Activated CD4-positive, alpha-beta memory T cell treated with anti-CD3 and anti-CD28 coated beads for 36 hours (primary cell): Measurements from ENCODE around the gene ABCF1. TPM values are rescaled to one million over a fixed set of nuclear protein-coding genes. Genes with fewer than 3 reads are reported as not detected.

Experiments
- CTCF ChIA-PET: fragments of 350-600 bp; sonication (Branson Sonifier 250); formaldehyde crosslinking; loops from one replicate; lab custom pipeline; 2021; ENCODE audit warnings: antibody characterized with exemption, inconsistent platforms; lab: Charles Lee
- POLR2A ChIA-PET: fragments of 350-600 bp; sonication (Branson Sonifier 250); formaldehyde crosslinking; loops from one replicate; lab custom pipeline; 2021; ENCODE audit warnings: antibody characterized with exemption; lab: Charles Lee
- DNase-seq: peaks from one replicate; pipeline ENCODE4 v3.0.0-alpha.2; 2020
- H3K27ac Mint-ChIP-seq: one replicate; pipeline ENCODE4 v1.8.0; 2021; ENCODE audit warnings: mixed read lengths
- H3K27me3 Mint-ChIP-seq: one replicate; pipeline ENCODE4 v1.8.0; 2021; ENCODE audit warnings: mixed read lengths
- H3K36me3 Mint-ChIP-seq: one replicate; pipeline ENCODE4 v1.8.0; 2021; ENCODE audit warnings: mixed read lengths
- H3K4me1 Mint-ChIP-seq: one replicate; pipeline ENCODE4 v1.8.0; 2021; ENCODE audit warnings: low read depth, mixed read lengths
- H3K4me3 Mint-ChIP-seq: one replicate; pipeline ENCODE4 v1.8.0; 2021; ENCODE audit warnings: mild to moderate bottlenecking, mixed read lengths
- H3K9me3 Mint-ChIP-seq: one replicate; pipeline ENCODE4 v1.8.0; 2021; ENCODE audit warnings: mixed read lengths
- intact Hi-C: fragments of 100-400 bp; cut with micrococcal nuclease; formaldehyde crosslinking; loops from one replicate; pipeline ENCODE4 v1.15.1; 2023
- total RNA-seq, 2 experiments: library from RNA; stranded (reverse); gene quantifications; one replicate each; pipeline ENCODE4 v1.2.3, GENCODE V29; 2021

ABCF1 gene
- total RNA-seq, 2 experiments from 2014 or later: 87.0 to 87.1 TPM

- ChIA-PET CTCF (interaction anchor here (0.6 to 4.2 kb wide), 19 partner anchors 12 to 261 kb away, joined by 3 to 42 read pairs (median 5); partner anchors contain the start of genes ABCF1 and TUBB), POLR2A (interaction anchor here (0.7 to 3.7 kb wide), 24 partner anchors 10 to 289 kb away, joined by 3 to 41 read pairs (median 6); partner anchors contain the start of genes ABCF1, C6orf136, FLOT1 and GNL1)
- DNase-seq: no peak
- Mint-ChIP-seq H3K36me3 (peaks cover 70% of the 10 kb centered on the region), H3K4me3 (peak overlapping the region; percentile 97), H3K4me1 (peaks cover 61% of the 10 kb centered on the region), H3K9me3 (no peaks in the 10 kb centered on the region), H3K27me3 (peaks cover 5% of the 10 kb centered on the region), H3K27ac (peak overlapping the region; percentile 98)
- intact Hi-C loops: no loop called here
Observed at GRCh38 chr6:30614044-30614842, 43.0 kb downstream of the ABCF1 start.

DNA sequence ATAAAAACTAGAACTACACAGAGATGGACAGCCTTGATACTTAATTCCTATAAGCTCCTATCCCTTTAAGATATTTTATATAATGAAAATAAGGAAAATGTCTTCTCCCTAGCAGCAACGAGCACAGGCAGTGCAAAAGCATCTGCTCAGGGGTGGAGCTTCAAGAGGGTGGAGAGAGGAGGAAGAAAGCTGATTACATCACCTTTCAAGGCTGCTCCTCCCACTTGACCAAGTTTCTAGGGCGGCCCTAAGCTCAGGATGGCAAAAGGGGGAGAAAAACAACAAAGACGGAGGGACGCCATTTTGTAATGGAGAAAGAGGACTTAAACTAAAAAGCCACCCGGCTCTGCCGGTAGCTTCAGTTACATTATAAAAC, 43.6 kb downstream of the ABCF1 start:
- intact Hi-C loops: loop anchor here (5.0 kb wide), 5 partner anchors 73 to 882 kb away; partner anchors contain the start of genes HLA-C and MICB
- Mint-ChIP-seq H3K36me3 (peaks cover 70% of the 10 kb centered on the region), H3K4me1 (peaks cover 60% of the 10 kb centered on the region), H3K27ac (peak overlapping the region; percentile 98), H3K27me3 (peaks cover 5% of the 10 kb centered on the region), H3K4me3 (peak overlapping the region; percentile 97), H3K9me3 (no peaks in the 10 kb centered on the region)
- DNase-seq: peak; percentile 90
- CTCF ChIA-PET: interaction anchor here (0.7 to 4.2 kb wide), 14 partner anchors 11 to 261 kb away, joined by 3 to 42 read pairs (median 6); partner anchors contain the start of genes ABCF1 and TUBB
- POLR2A ChIA-PET: interaction anchor here (0.7 to 3.7 kb wide), 26 partner anchors 10 to 289 kb away, joined by 3 to 41 read pairs (median 6); partner anchors contain the start of genes ABCF1, C6orf136, GNL1 and IER3

- ChIA-PET POLR2A (interaction anchor here (0.7 to 3.7 kb wide), 27 partner anchors 9 to 290 kb away, joined by 3 to 41 read pairs (median 6); partner anchors contain the start of genes ABCF1, C6orf136, DHX16 and GNL1), CTCF (interaction anchor here (0.7 to 4.2 kb wide), 13 partner anchors 11 to 260 kb away, joined by 3 to 42 read pairs (median 7); partner anchors contain the start of genes ABCF1 and TUBB)
- Mint-ChIP-seq H3K4me3 (peak overlapping the region; percentile 97), H3K36me3 (peaks cover 71% of the 10 kb centered on the region), H3K27me3 (peaks cover 5% of the 10 kb centered on the region), H3K4me1 (peaks cover 55% of the 10 kb centered on the region), H3K27ac (peak overlapping the region; percentile 98), H3K9me3 (no peaks in the 10 kb centered on the region)
- peak; percentile 42 for DNase-seq
- intact Hi-C loops: loop anchor here (5.0 kb wide), 5 partner anchors 73 to 882 kb away; partner anchors contain the start of genes HLA-C and MICB
Observed at GRCh38 chr6:30615219-30615957, 44.1 kb downstream of the ABCF1 start.

DNA sequence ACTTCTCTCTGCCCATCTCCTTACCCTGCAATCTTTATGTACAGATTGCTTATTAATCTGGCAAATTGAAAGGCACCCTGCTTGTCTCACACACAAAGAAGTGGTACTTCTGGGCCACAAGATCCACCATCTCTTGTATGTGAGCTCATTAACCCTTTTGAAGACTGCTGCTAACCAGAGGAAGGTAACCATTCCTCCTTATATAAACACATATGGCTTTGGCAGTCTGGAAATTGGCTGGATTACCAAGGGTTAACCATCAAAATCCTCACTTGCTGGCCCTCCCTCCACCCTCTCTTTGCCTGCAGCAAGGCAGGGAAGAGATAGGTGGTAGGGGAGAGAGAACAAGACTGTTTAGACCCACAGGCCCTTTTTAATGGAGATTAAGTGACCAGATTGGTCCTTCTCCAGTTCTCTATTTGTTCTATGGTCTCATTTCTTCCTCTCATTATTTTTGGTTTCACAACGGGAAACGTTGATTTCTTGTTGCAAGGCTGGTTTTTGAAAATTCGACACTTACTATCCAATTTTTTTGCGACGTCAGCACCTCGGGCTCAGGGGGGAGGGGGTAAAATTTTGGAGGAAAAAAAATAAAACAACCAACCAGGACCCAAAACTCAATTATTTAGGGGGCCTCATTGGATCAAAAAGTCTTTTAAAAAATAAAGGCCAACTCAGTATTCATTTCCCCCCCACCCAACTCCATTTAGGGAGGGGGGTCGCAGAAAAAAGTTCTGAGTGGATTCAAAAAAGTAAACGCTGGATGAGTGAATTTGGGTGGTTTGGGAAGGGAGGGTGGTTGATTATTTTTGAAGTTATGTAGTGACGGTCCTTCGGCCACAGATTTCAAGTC, 44.9 kb downstream of the ABCF1 start:
- Mint-ChIP-seq H3K4me3 (peak overlapping the region; percentile 97), H3K36me3 (peaks cover 71% of the 10 kb centered on the region), H3K4me1 (peaks cover 51% of the 10 kb centered on the region), H3K27me3 (peaks cover 5% of the 10 kb centered on the region), H3K27ac (peak overlapping the region; percentile 98), H3K9me3 (no peaks in the 10 kb centered on the region)
- ChIA-PET CTCF (interaction anchor here (1.5 to 4.2 kb wide), 6 partner anchors 64 to 115 kb away, joined by 5 to 34 read pairs (median 24); partner anchors contain the start of gene TUBB), POLR2A (interaction anchor here (0.5 to 3.7 kb wide), 14 partner anchors 8 to 129 kb away, joined by 3 to 41 read pairs (median 5); partner anchors contain the start of genes ABCF1, DHX16, GNL1 and IER3)
- intact Hi-C loops: loop anchor here (2.0 to 5.0 kb wide), 7 partner anchors 57 to 881 kb away; partner anchors contain the start of genes DHX16, HLA-C and MICB
- DNase-seq: peak; percentile 36

DNA sequence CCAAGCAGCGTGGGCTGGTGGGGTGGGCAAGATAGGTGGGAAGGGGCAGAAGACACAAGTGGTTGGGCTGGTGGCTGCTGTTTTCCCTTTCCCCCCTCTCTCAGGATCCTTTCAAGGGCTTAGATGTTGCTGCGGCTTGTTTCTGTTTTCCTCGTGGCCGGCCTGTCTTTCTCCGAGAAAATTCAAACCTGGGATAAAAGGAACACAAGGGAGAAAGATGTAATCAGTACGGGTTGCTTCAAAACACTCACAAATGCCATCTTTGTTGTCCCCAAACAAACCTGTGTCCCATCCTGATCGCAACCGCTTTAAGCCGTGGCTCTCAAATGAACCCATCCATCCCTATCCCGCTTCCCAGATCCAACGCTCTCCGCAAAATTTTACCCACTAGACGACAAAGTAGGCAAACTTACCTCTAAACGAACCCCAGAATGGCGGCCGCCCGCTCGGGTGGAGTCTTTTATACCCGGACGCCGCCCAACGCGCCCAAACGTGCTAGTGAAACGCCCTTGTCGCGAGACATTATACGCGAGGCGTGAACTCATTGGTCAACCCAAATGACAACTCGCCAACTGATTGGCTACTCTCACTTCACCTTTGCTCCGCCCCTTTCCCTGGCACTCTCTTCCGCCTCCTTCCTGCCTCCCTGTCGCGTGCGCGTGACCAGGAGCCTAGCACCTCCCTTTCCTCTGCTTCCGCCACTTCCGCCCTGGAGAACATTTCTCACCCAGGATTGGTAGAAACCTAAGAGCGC, 45.7 kb downstream of the ABCF1 start, which contains the start of gene PPP1R10:
PPP1R10 (minus strand) TSS at position 433 of the 754 bp plus-strand sequence. CDS start 7,299 bp downstream, outside the sequence.
- peak within 1 kb of the TSS; percentile 97 for H3K4me3 Mint-ChIP-seq
- intact Hi-C loops: loop anchor here (1.0 to 5.0 kb wide), 15 partner anchors 9 to 880 kb away; partner anchors contain the start of genes ABCF1, ATAT1, C6orf136 and DHX16
- ChIA-PET POLR2A (interaction anchor here (0.6 to 1.8 kb wide), 14 partner anchors 10 to 925 kb away, joined by 3 to 11 read pairs (median 5); partner anchors contain the start of genes ABCF1, ATAT1, DDX39B and MDC1), CTCF (interaction anchor here (1.0 to 2.4 kb wide), 7 partner anchors 9 to 114 kb away, joined by 3 to 17 read pairs (median 6); partner anchors contain the start of genes ATAT1 and DHX16)
- peak within 1 kb of the TSS; percentile 98 for H3K27ac Mint-ChIP-seq
- DNase-seq: peak; percentile 99
- peaks cover 69% of the 10 kb centered on the region for H3K36me3 Mint-ChIP-seq
- peaks cover 45% of the 10 kb centered on the region for H3K4me1 Mint-ChIP-seq
- H3K9me3 Mint-ChIP-seq: no peaks in the 10 kb centered on the region
- peaks cover 5% of the 10 kb centered on the region for H3K27me3 Mint-ChIP-seq

- ChIA-PET POLR2A (interaction anchor here (0.6 to 1.8 kb wide), 20 partner anchors 9 to 924 kb away, joined by 3 to 11 read pairs (median 4); partner anchors contain the start of genes ABCF1, ATAT1, DDX39B and MDC1), CTCF (interaction anchor here (0.7 to 2.4 kb wide), 10 partner anchors 9 to 161 kb away, joined by 3 to 17 read pairs (median 4); partner anchors contain the start of genes ATAT1 and DHX16)
- DNase-seq: peak; percentile 98
- Mint-ChIP-seq H3K9me3 (no peaks in the 10 kb centered on the region), H3K4me1 (peaks cover 42% of the 10 kb centered on the region), H3K4me3 (peak within 1 kb of the TSS; percentile 97), H3K27me3 (peaks cover 5% of the 10 kb centered on the region), H3K36me3 (peaks cover 68% of the 10 kb centered on the region), H3K27ac (peak within 1 kb of the TSS; percentile 98)
- intact Hi-C loops: loop anchor here (1.0 to 5.0 kb wide), 15 partner anchors 9 to 880 kb away; partner anchors contain the start of genes ABCF1, ATAT1, C6orf136 and DHX16
Observed at GRCh38 chr6:30617565-30618269, 46.5 kb downstream of the ABCF1 start, which contains the start of gene MRPS18B. TSS of gene MRPS18B (plus strand) at chr6:30617840. CDS start at chr6:30617866, 26 bp downstream.

DNA sequence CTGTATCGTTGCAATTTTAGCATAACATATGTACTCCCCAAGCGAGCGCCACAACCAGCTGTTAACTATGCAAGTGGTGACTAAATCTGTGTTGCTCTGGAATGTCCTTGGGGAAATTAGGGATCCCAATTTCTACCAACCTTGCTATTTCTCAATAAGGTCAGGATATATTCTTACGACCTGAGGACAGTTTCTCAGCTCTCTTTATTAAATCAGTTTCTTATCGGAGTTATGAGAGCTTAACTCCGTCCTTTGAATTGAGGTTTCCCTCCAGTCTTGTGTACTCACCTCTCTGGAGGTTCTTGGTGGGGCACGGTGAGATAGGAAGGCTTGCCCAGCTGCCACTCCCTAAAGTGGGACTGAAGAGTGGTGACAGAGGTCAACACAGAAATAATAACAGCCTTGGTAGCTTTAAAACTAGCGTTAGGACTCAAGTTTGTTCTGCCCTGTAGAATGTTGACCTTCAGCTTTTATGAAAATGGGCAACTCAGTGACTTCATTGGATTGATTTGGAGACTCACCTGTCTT, 47.1 kb downstream of the ABCF1 start:
- intact Hi-C loops: loop anchor here (5.0 kb wide), 5 partner anchors 76 to 879 kb away; partner anchors contain the start of genes HLA-C and MICB
- Mint-ChIP-seq H3K4me1 (peaks cover 36% of the 10 kb centered on the region), H3K9me3 (no peaks in the 10 kb centered on the region), H3K4me3 (peak overlapping the region; percentile 97), H3K27ac (peak overlapping the region; percentile 98), H3K27me3 (peaks cover 5% of the 10 kb centered on the region), H3K36me3 (peaks cover 65% of the 10 kb centered on the region)
- POLR2A ChIA-PET: interaction anchor here (0.9 to 1.8 kb wide), 16 partner anchors 8 to 923 kb away, joined by 3 to 11 read pairs (median 5); partner anchors contain the start of genes ABCF1, ATAT1, DDX39B and MDC1
- CTCF ChIA-PET: interaction anchor here (0.7 to 2.4 kb wide), 10 partner anchors 55 to 162 kb away, joined by 3 to 17 read pairs (median 4); partner anchors contain the start of gene DHX16
- DNase-seq: no peak

- peaks cover 26% of the 10 kb centered on the region for H3K4me1 Mint-ChIP-seq
- no peaks in the 10 kb centered on the region for H3K9me3 Mint-ChIP-seq
- ChIA-PET POLR2A (no interaction called here), CTCF (interaction anchor here (0.8 to 2.4 kb wide), 2 partner anchors 59 to 62 kb away, joined by 3 to 11 read pairs; no protein-coding TSS in a partner anchor)
- H3K4me3 Mint-ChIP-seq: peak overlapping the region; percentile 97
- intact Hi-C loops: loop anchor here (5.0 kb wide), 5 partner anchors 77 to 878 kb away; partner anchors contain the start of genes HLA-C and MICB
- H3K36me3 Mint-ChIP-seq: peaks cover 57% of the 10 kb centered on the region
- H3K27me3 Mint-ChIP-seq: peaks cover 5% of the 10 kb centered on the region
- H3K27ac Mint-ChIP-seq: peak overlapping the region; percentile 98
- no peak for DNase-seq
Observed at GRCh38 chr6:30619561-30619960, 48.3 kb downstream of the ABCF1 start.
